Measurements from ENCODE around the gene ARHGAP26.

- TF ChIP-seq CTCF (IDR thresholded peaks at IDR 0.05), result no peak
- no peak for TF ChIP-seq EP300 (IDR thresholded peaks at IDR 0.05)
Measured at GRCh38 chr5:143194713-143195112, 424.5 kb downstream of the ARHGAP26 start.
